ENCODE measurements around the gene KCTD4.

Gene KCTD4

GRCh38 chr13:45143346-45143751 is 57.5 kb downstream of the KCTD4 start:
- Histone ChIP-seq H3K36me3 (replicated peaks; ENCODE audit: low read depth, low read length) (peaks cover 18% of the 10 kb centered on the region), H3K4me1 (ENCODE audit: low read length) (peaks cover 10% of the 10 kb centered on the region), H3K27me3 (ENCODE audit: low read depth, low read length) (no peaks in the 10 kb centered on the region), H4K20me1 (ENCODE audit: insufficient read depth, low read length) (peaks cover 23% of the 10 kb centered on the region; the same call in 1 of the 2 replicates), H3K9me3 (ENCODE audit: insufficient read depth, low read length) (no peaks in the 10 kb centered on the region), H3K9ac (ENCODE audit: low read length) (no peak overlapping the region), H2AFZ (ENCODE audit: low read depth, low read length) (no peak overlapping the region), H3K4me2 (ENCODE audit: low read length) (no peak overlapping the region), H3K27ac (ENCODE audit: low read length) (no peak overlapping the region), H3K79me2 (ENCODE audit: low read length) (peaks cover 36% of the 10 kb centered on the region), H3K4me3 (ENCODE audit: low read length) (no peak overlapping the region)
- TF ChIP-seq CTCF (IDR thresholded peaks at IDR 0.05; ENCODE audit: low read depth, low read length) (no peak), EZH2phosphoT487 (IDR thresholded peaks at IDR 0.05; ENCODE audit: low read depth) (no peak)

Measured in OCI-LY3 (cell line).